Stimulated activated CD4-positive, alpha-beta T cell treated with anti-CD3 and anti-CD28 coated beads, Interleukin-2, amount 100 ng/mL, for 4 hours (primary cell): Measurements from ENCODE around the gene SGSM1.
"Not testable (repeated sequence)": the region's sequence is repeated elsewhere in the genome, so short reads cannot be mapped to it uniquely, and the experiment has no call there.

Experiments
- DNase-seq: peaks from one replicate; pipeline ENCODE4 v3.0.0-alpha.2; 2020; ENCODE audit warnings: low read depth

The SGSM1 gene

GRCh38 chr22:24809331-24809730 is 3.3 kb downstream of the SGSM1 start:
- DNase-seq = no peak

- no peak for DNase-seq
Measured at GRCh38 chr22:24810043-24810749, 4.2 kb downstream of the SGSM1 start.

- DNase-seq = no peak
Measured at GRCh38 chr22:24812950-24813775, 7.2 kb downstream of the SGSM1 start.

GRCh38 chr22:24813861-24814770 is 8.1 kb downstream of the SGSM1 start:
- no peak for DNase-seq

- no peak for DNase-seq
Measured at GRCh38 chr22:24816806-24817205, 10.8 kb downstream of the SGSM1 start.

GRCh38 chr22:24819487-24819886 is 13.5 kb downstream of the SGSM1 start:
- DNase-seq = no peak

- no peak for DNase-seq
Measured at GRCh38 chr22:24819911-24820461, 14.0 kb downstream of the SGSM1 start.

GRCh38 chr22:24822471-24822870 is 16.5 kb downstream of the SGSM1 start:
- DNase-seq = no peak

GRCh38 chr22:24823787-24824186 is 17.8 kb downstream of the SGSM1 start:
- no peak for DNase-seq

- DNase-seq = no peak
Measured at GRCh38 chr22:24824250-24824649, 18.2 kb downstream of the SGSM1 start.

- DNase-seq = no peak
Measured at GRCh38 chr22:24824915-24825314, 18.9 kb downstream of the SGSM1 start.

GRCh38 chr22:24826710-24827285 is 20.8 kb downstream of the SGSM1 start:
- DNase-seq = no peak

GRCh38 chr22:24827296-24827695 is 21.3 kb downstream of the SGSM1 start:
- no peak for DNase-seq

GRCh38 chr22:24830205-24830979 is 24.4 kb downstream of the SGSM1 start:
- no peak for DNase-seq

GRCh38 chr22:24831687-24832086 is 25.7 kb downstream of the SGSM1 start:
- no peak for DNase-seq

- no peak for DNase-seq
Measured at GRCh38 chr22:24833881-24834495, 28.0 kb downstream of the SGSM1 start.

GRCh38 chr22:24834845-24835570 is 29.0 kb downstream of the SGSM1 start:
- DNase-seq = no peak

GRCh38 chr22:24836282-24836681 is 30.3 kb downstream of the SGSM1 start:
- DNase-seq = no peak

- not testable (repeated sequence) for DNase-seq
Measured at GRCh38 chr22:24837517-24837916, 31.5 kb downstream of the SGSM1 start.

- DNase-seq = no peak
Measured at GRCh38 chr22:24841261-24841660, 35.2 kb downstream of the SGSM1 start.
